ENCODE results near the gene JOSD1.

JOSD1 gene

GRCh38 chr22:38732251-38732815 lies 31.6 kb upstream of the JOSD1 start:
- DNase-seq = no peak

- no peak for DNase-seq
These were observed 31.0 kb upstream of the JOSD1 start for GRCh38 chr22:38731703-38732161.

- no peak for DNase-seq
These were observed 29.7 kb upstream of the JOSD1 start for GRCh38 chr22:38730411-38730871.

- no peak for DNase-seq
These were observed 29.2 kb upstream of the JOSD1 start for GRCh38 chr22:38729946-38730345.

GRCh38 chr22:38728871-38729796 lies 28.4 kb upstream of the JOSD1 start:
- DNase-seq = no peak

- no peak for DNase-seq
These were observed 27.0 kb upstream of the JOSD1 start for GRCh38 chr22:38727530-38728451.

GRCh38 chr22:38727123-38727522 lies 26.4 kb upstream of the JOSD1 start:
- no peak for DNase-seq

- DNase-seq = no peak
These were observed 25.3 kb upstream of the JOSD1 start for GRCh38 chr22:38725900-38726655.

- peak; percentile 28 to 47 for DNase-seq
These were observed 24.3 kb upstream of the JOSD1 start for GRCh38 chr22:38724926-38725571.

GRCh38 chr22:38724176-38724575 lies 23.4 kb upstream of the JOSD1 start:
- DNase-seq = no peak

GRCh38 chr22:38721551-38721950 lies 20.8 kb upstream of the JOSD1 start:
- DNase-seq = no peak

GRCh38 chr22:38720350-38720749 lies 19.6 kb upstream of the JOSD1 start:
- no peak for DNase-seq

- no peak for DNase-seq
These were observed 18.5 kb upstream of the JOSD1 start for GRCh38 chr22:38719196-38719595.

GRCh38 chr22:38718414-38718813 lies 17.7 kb upstream of the JOSD1 start:
- DNase-seq = peak; percentile 49 to 55

GRCh38 chr22:38717244-38717643 lies 16.5 kb upstream of the JOSD1 start:
- DNase-seq = no peak

GRCh38 chr22:38716826-38717225 lies 16.1 kb upstream of the JOSD1 start:
- DNase-seq = no peak

GRCh38 chr22:38716271-38716670 lies 15.5 kb upstream of the JOSD1 start:
- no peak for DNase-seq

- DNase-seq = no peak
These were observed 15.1 kb upstream of the JOSD1 start for GRCh38 chr22:38715852-38716251.

- DNase-seq = peak; percentile 13 to 23
These were observed 14.5 kb upstream of the JOSD1 start for GRCh38 chr22:38715176-38715764.

GRCh38 chr22:38713921-38714320 lies 13.2 kb upstream of the JOSD1 start:
- DNase-seq = no peak

- DNase-seq = no peak
These were observed 11.9 kb upstream of the JOSD1 start for GRCh38 chr22:38712486-38713207.
